ENCODE measurements around the gene FBLN1. TPM values are rescaled to one million over a fixed set of nuclear protein-coding genes. Genes with fewer than 3 reads are reported as not detected.

FBLN1 gene
- total and polyA plus RNA-seq, 2 donors (not counting 3 experiments of a cell fraction or from before 2014, with no cell fraction given) = 1.2 to 4.0 TPM

- Histone ChIP-seq H3K27ac (ENCODE audit: insufficient read depth, low read depth, low read length) (no peak overlapping the region), H3K9me1 (replicated peaks; ENCODE audit: control insufficient read depth, extremely low read depth, insufficient read depth, low read length) (no peaks in the 10 kb centered on the region), H3K9ac (replicated peaks; ENCODE audit: extremely low read depth, insufficient read depth, low read length) (no peak overlapping the region), H3K4me3 (replicated peaks in 1 of 3; ENCODE audit: insufficient read depth in 1 of 3, low read depth in 1 of 3, low read length in 3 of 3) (no peak overlapping the region), H2AFZ (ENCODE audit: low read depth, low read length) (no peak overlapping the region), H3K4me2 (ENCODE audit: insufficient read depth, low read length) (no peak overlapping the region), H3K79me2 (ENCODE audit: control insufficient read depth, insufficient read depth, low read length) (no peaks in the 10 kb centered on the region), H3K9me3 (replicated peaks; ENCODE audit: control insufficient read depth, insufficient read depth, low read length) (no peaks in the 10 kb centered on the region), H3K36me3 (ENCODE audit: control insufficient read depth in 2 of 2, extremely low read depth in 1 of 2, insufficient read depth in 2 of 2, low read length in 2 of 2) (no peaks in the 10 kb centered on the region), H3K4me1 (ENCODE audit: control insufficient read depth, extremely low read depth, insufficient read depth, low read length) (no peaks in the 10 kb centered on the region), H3K27me3 (ENCODE audit: control insufficient read depth in 2 of 2, insufficient read depth in 2 of 2, low read length in 2 of 2) (no peaks in the 10 kb centered on the region), H4K20me1 (replicated peaks; ENCODE audit: control insufficient read depth, extremely low read depth, insufficient read depth, low read length) (no peaks in the 10 kb centered on the region)
- no peak for DNase-seq (ENCODE audit: low read depth, low spot score)
- CTCF ChIA-PET = interaction anchor here (1.4 kb wide), 1 partner anchor 29 kb away, joined by 4 read pairs; no protein-coding TSS in a partner anchor
- POLR2A ChIA-PET = no interaction called here
- no peak for FAIRE-seq
- TF ChIP-seq POLR2AphosphoS5 (IDR thresholded peaks at IDR 0.05; ENCODE audit: insufficient read depth, low read depth, low read length) (no peak), GATA2 (IDR thresholded peaks at IDR 0.05; ENCODE audit: insufficient read depth, insufficient read length, low read depth, low read length) (no peak), FOS (IDR thresholded peaks at IDR 0.05; ENCODE audit: borderline replicate concordance, insufficient read depth, low read length) (no peak), CTCF (IDR thresholded peaks at IDR 0.05; ENCODE audit: extremely low read depth in 1 of 2, insufficient read depth in 1 of 2, low read depth in 1 of 2, low read length in 2 of 2) (no peak), JUN (IDR thresholded peaks at IDR 0.05; ENCODE audit: borderline replicate concordance, insufficient read depth, insufficient read length, low read depth) (no peak), POLR2A (IDR thresholded peaks at IDR 0.05; ENCODE audit: low read depth, low read length) (no peak), MAX (IDR thresholded peaks at IDR 0.05; ENCODE audit: insufficient read depth, insufficient read length) (no peak), EZH2 (IDR thresholded peaks at IDR 0.05; ENCODE audit: borderline replicate concordance, low read depth, low read length, severe bottlenecking) (no peak), MYC (IDR thresholded peaks at IDR 0.05; ENCODE audit: low read depth, low read length) (no peak)
- intact Hi-C loops (cut with micrococcal nuclease) = no loop called here
- dilution Hi-C loops (cut with MboI; ENCODE audit: extremely low pct_ligation_motif_present, low sequenced_read_pairs) = no loop called here
- no TSS peak for BruUV-seq (replicated peaks)
These were observed 22.3 kb downstream of the FBLN1 start for GRCh38 chr22:45524966-45525365.

Measured in endothelial cell of umbilical vein (primary cell).